Subcutaneous adipose tissue (tissue), 4 donors: ENCODE data around the gene ARPC4. TPM values are rescaled to one million over a fixed set of nuclear protein-coding genes. Genes with fewer than 3 reads are reported as not detected.

Experiments
- total RNA-seq, 4 donors: library from RNA; depleted of rRNA; stranded (reverse); fragments of >200 nt; gene quantifications; one replicate each; pipeline ENCODE4 v1.1.0, GENCODE V29; 2016
- TF ChIP-seq, protein P1 (sequence below): fragments of 450-650 bp; IDR thresholded peaks from one replicate; pipeline ENCODE4 v1.5.1; 2016; ENCODE audit warnings: low read depth, mild to moderate bottlenecking, control low read depth, antibody characterized with exemption, moderate library complexity

Gene ARPC4
- total RNA-seq, 4 donors from 2014 or later, result 85.4 to 174 (median 158) TPM

DNA sequence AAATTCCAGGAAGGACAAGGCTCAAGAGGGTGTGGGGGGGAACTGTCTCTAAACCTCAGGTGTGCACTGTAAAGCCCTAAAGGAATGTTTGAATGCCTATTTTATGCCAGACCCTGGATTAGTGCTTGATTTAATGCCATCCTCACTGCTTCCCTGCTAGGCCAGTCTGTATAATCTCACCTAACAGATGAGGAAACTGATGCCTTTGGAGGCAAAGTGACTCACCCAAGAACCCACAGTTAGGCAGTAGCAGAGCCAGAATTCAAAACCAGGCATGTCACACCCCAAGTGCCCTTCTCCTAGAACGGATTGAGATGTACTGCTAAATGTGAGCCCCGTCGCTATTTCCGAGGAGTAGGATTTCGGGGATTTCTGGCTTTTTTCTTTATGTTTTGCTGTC, 31.0 kb upstream of the ARPC4 start:
- TF ChIP-seq, protein P1, sequence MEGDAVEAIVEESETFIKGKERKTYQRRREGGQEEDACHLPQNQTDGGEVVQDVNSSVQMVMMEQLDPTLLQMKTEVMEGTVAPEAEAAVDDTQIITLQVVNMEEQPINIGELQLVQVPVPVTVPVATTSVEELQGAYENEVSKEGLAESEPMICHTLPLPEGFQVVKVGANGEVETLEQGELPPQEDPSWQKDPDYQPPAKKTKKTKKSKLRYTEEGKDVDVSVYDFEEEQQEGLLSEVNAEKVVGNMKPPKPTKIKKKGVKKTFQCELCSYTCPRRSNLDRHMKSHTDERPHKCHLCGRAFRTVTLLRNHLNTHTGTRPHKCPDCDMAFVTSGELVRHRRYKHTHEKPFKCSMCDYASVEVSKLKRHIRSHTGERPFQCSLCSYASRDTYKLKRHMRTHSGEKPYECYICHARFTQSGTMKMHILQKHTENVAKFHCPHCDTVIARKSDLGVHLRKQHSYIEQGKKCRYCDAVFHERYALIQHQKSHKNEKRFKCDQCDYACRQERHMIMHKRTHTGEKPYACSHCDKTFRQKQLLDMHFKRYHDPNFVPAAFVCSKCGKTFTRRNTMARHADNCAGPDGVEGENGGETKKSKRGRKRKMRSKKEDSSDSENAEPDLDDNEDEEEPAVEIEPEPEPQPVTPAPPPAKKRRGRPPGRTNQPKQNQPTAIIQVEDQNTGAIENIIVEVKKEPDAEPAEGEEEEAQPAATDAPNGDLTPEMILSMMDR, result no peak

DNA sequence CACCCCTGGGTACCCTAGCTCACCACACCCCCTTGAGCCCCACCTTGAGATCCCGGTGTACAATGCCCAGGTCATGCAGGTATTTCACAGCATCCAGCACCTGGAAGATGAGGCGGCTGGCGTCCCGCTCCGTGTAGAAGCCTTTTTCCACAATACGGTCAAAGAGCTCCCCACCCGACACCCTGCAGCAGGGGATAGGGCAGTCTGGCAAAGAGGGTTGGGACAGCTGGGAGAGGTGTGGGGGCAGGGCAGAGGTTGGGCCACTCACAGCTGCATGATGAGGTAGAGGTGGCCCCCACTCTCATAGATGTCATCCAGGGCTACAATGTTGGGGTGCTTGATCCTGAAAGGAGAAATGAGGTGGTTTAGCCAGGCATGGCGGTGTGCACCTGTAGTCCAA, 30.0 kb upstream of the ARPC4 start:
- TF ChIP-seq, protein P1, result no peak

DNA sequence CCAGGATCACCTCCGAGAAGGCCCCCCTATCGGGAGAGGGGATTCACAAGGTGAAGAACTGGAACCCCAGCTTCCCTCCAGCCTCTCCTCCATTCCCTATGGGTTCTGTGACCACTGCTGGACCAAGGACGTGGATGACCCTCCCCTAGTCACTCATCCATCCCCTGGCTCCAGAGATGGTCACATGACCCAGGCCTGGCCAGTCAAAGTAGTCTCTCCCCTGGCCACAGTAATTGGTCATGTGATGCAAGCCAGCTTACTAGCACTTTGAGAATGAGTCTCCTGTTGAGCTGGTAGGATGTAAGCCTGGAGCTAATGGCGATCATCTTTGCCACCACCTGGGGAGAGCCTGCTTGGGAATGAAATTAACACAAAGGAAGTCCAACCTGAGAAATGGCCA, 27.0 kb upstream of the ARPC4 start:
- TF ChIP-seq, protein P1, result no peak

DNA sequence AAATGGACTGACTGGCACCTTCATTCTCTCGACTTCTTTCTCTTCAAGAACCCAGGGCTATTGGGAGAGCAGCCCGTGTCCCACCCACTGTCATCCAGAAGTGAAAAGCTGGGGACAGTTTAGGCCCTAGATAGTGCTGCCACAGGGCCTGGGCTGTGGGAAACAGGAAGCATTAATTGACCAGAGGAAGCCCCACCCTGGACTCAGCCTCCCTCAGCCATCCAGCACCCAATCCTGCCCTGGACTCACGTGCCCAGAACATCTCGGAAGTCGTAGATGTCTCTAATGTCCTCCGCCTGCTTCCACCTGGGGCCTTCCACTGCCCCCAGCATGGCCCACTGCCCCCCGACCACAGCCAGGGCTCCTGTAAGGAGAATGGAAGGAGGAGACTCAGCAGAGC, 25.5 kb upstream of the ARPC4 start:
- TF ChIP-seq, protein P1, result no peak

DNA sequence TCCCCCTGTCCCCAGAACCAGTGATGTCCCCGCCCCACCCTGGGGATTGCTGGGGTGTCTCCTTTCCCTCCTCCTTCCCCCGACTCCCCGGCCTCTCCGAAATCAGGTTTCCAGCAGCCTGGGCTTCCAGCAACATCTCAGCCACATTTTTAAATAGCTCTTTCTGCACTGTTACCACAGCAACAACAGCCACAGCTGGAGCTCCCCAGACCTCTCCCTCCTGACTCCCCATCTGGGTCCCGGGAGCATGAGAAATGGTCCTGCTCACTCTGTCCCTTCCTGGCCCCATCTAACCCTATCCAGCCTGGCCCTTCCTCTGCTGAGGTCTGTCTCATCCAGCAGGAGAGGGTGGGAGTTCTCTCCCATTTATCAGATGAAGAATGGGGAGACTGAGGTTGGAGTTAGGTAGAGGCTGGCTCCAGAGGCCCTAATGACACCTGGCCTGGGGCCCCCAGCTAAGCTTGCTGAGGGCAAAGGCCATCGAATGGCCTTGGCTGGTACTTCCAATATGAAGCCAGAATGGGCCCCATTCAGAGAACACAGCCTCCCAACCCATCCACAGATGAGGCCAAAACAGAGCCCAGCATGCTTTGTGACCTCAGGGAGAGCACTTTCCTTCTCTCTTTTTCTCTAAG, 24.6 kb upstream of the ARPC4 start:
- TF ChIP-seq, protein P1, result no peak

DNA sequence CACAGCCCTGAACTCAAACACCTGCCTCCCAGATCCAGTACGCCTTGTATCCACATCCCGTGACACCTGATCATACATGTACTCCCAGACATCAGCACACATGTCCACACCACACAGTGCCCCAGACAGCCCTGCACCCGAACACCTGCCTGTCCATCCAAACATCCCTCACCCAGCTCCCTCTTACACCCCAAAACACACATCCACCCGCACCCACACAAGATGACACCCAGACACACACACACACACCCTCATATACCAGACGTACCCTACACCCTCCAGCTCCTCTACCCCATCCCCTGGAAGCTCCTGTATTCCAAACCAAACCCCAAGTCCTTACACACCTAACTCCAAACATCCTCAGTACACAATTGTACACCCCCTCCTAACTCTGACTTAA, 23.9 kb upstream of the ARPC4 start:
- TF ChIP-seq, protein P1, result no peak

DNA sequence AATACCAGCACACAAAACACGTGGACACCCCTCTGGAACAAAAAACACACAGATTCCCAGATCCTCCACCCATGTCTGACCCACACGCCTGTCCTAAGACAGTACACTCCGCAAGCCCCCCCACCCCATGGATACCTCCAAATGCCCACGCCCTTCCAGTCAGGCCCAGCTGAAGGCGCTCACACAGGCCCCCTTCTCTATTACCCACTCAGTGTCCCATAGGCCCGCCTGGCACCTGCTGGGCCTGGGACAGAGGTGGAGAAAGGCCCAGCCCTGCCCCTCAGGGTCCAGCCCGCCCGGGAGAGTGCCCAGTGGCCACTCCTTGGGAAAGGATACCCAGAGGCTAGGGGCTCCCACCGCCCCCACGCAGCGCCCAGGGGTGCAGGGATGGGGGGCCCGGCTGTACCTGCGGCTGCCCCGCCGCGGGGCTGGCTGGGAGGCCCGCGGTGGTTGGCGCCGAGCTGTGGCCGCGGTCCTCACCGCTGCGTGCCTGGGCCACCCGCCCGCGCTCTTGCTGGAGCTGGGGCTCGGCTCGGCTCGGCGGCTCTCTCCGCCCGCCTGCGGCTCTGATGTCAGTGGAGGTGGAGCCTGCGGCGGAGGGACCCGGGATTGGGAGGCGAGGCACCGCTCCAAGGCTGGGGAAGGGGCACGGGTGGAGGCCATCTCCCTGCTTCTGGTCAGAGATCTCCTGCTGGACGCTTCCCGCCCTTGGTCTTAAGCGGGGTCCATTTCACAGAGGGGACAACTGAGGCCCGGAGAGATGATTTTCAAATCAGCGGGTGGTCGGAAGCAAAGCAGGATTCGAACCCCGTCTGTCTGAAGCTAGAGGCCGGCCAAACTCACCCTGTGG, 23.2 kb upstream of the ARPC4 start, which contains the start of gene CAMK1:
TSS of gene CAMK1 (minus strand) at position 522 of the 850 bp plus-strand sequence. CDS start 2,198 bp downstream, outside the sequence.
- TF ChIP-seq, protein P1, result no peak
